HG02588 (cell line): ENCODE measurements around the gene TNNT1.

Experiments
- ATAC-seq: cut with Tn5 transposase; IDR thresholded peaks from one replicate; pipeline ENCODE4 v1.9.1; 2021; ENCODE audit warnings: mild to moderate bottlenecking, moderate library complexity; ENCODE audit not compliant: unreplicated experiment

The TNNT1 gene

DNA sequence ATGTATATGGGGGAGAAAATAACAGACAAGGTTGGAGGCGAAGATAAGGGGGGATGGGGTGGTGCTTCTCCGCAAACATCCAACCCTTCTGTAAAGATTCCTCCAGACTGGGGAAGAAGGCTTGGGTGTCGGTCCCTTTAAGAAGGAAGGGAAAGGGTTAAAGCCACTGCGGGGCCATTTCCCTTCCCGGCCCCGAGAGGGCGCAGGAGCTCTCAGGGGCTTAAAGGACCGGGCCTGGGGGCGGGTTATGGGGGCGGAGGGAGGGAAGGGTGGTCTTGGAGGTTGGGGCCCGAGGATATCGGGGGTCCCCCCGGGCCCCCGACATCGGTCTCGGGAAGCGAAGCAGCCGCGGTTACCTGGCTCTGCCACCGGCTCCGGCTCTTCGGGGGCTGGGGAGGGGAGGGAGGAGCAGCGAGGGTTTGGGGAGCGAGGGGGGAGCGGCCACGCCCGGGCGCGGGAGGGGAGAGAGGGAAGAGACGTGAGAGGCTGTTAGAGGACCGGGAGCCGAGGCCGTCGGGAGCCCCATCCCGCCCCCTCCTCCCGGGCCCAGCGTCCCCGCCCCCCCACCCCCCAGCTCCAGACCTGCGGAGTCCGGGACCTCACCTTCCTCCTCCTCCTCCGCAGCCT is 2.8 kb downstream of the TNNT1 start:
- ATAC-seq = no peak

DNA sequence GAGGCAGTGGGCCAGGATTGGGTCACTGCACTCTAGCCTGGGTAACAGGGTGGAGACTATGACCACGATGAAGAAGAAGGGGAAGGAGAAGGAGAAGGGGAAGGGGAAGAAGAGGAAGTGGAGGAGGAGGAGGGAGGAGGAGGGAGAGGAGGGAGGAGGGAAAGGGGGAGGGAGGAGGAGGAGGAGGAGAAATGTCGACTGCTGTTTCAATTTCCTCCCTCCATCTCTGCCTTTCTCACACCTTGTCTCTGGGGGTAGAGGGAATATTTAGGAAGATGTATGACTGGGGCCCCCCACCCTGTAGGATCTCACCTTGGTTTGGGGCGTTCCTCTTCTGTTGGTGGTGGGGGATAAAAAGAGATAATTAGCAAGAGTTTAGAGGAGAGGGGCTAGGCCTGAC is 3.8 kb downstream of the TNNT1 start:
- ATAC-seq = no peak

- ATAC-seq = no peak
Observed at GRCh38 chr19:55141696-55142095, 7.3 kb downstream of the TNNT1 start.

DNA sequence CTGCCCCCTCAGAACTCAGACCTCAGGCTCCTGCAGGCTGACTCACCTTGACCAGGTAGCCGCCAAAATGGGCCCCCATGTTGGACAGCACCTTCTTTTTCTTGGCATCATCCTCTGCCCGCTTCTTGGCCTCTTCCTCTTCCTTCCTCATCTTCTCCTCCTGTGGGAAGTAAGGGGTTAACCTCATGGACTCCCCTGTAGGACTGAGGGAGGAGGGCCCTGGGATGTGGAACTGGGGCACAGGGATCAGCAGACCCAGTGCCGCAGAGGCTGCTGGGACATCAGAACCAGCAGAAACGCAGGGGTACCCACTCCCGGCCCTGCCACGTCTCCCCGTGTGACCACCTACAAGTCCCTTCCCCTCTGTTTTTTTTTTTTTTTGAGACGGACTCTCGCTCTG is 11.1 kb downstream of the TNNT1 start:
- ATAC-seq = no peak

DNA sequence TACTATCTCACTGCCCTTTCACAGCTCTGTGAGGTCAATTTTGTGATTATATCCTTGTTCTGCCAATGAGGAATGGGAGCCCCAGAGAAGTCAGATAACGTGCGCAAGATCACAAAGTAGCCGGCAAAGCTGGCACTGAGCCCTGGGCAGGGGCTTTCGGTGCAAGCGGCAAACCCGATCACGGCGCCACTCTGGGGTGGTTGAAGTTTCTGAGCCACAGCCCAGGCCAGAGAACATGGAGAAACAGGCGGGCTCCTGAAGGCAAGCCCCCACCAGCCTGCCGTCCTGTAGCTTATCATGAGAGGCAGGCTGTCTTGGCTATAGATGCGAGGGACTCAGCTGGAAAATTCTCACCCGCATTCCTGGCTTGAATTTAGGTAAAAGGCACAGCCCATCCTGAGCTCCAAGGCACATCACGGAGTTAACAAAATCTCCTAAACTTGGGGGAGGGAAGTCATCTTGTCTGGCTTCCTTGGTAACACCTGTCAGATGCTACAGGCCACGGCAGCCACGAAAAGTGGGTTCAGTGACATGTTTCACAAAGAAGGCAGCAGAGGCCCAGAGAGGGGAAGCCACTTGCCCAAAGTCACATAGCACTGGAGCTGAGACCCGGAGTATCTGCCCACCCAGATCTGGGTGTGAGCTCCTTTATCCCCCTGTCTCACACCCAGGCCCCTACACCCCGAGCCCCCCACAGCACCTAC is 12.5 kb downstream of the TNNT1 start:
- no peak for ATAC-seq

- ATAC-seq = no peak
Observed at GRCh38 chr19:55134736-55135135, 14.3 kb downstream of the TNNT1 start.

DNA sequence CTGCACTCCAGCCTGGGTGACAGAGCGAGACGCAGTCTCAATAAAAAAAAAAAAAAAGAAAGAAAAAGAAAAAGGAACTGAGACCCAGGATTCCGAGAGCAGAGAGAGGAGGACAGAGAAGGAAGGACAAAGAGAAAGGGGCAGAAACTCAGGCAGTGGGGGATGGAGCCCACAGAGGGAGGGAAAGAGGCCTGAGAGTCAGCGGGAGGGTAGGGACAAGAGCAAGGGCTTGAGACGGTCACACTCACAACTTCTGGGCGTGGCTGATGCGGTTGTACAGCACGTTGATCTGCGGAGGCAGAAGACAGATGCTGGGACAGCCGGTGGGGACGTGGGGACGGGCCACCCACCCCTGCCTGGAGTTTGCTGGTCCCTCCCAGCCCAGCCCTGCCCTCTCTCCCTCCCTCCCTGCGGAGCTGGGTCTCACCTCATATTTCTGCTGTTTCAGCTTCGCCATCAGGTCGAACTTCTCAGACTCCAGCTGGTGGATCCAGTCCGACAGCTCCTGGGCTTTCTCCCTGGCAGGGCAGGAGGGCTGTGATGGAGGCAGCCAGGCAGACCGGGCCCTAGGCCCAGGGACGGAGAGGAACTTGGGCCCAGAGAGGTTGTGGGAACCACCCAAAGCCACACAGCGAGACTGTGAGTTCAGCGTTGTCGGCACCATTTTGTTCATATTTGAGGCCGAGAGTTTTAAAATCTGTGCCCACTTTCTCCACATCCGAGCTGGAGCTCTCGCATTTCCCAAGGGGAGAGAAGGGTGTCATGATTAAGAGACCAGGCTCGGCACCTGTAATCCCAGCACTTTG is 15.2 kb downstream of the TNNT1 start:
- ATAC-seq = no peak

DNA sequence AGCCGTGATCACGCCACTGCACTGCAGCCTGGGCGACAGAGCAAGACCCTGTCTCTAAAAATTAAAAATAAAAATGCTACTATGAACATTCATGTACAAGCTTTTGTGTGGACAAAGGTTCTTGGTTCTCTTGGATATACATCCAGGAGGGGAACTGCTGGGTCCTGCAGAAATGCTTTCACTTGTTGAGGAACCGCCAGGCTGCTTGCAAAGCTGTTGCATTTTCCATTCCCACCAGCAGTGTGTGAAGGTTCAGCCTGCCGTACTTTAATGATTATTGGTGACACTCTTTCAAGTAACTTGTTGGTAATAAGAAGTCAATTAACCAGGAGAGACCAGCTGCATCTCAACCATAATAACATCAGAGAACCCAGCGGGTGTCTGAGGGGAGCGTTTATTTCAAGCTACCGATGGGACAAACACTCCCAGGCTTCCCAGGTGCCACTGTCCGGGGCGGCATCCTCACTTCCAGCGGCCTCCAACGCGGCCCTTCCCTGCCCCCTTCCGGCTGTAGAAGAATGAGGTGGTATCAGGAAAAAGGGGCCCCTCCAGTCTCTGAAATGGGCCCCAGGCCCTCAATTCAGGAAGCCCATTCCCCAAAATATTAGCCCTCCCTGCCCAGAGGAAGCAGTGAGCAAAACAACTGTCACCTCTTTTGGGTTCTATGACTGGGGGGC is 16.4 kb downstream of the TNNT1 start:
- no peak for ATAC-seq

DNA sequence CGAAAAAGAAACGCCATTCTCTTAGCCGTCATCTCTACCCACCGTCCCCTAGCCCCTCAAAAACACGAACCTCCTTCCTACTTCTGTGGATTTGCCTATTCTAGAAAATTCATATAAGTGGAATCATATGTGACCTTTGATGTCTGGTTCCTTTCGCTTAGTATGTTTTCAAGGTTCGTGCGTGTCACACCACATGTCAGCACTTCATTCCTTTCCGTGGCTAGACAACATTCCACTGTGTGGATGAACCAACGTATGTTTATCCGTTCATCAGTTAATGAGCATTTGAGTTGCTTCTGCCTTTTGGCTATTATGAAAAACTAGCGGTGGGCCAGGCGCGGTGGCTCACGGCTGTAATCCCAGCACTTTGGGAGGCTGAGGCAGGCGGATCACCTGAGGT is 17.6 kb downstream of the TNNT1 start:
- no peak for ATAC-seq

- ATAC-seq = no peak
Observed at GRCh38 chr19:55119053-55119452, 30.0 kb downstream of the TNNT1 start.

GRCh38 chr19:55118401-55118991 is 30.5 kb downstream of the TNNT1 start:
- no peak for ATAC-seq

DNA sequence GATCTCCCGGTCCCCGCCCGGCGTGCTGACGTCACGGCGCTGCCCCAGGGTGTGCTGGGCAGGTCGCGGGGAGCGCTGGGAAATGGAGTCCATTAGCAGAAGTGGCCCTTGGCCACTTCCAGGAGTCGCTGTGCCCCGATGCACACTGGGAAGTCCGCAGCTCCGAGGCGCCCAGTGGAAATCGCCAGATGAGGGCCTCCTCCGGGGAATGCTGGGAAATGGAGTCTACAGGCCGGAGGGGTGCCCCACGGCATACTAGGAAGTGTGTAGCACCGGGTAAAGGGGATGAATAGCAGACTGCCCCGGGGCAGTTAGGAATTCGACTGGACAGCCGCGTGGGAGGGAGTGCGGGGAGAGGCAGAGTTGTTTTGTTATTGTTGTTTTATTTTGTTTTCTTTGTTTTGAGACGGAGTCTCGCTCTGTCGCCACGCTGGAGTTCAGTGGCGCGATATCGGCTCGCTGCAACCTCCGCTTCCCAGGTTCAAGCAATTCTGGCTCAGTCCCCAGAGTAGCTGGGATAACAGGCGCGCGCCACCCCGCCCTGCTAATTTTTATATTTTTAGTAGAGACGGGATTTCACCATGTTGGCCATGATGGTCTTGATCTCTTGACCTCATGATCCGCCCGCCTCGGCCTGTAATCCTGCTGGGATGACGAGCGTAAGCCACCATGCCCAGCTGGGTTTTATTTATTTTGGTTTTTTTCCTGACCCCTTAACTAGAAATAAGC is 31.2 kb downstream of the TNNT1 start:
- peak; percentile 88 for ATAC-seq

DNA sequence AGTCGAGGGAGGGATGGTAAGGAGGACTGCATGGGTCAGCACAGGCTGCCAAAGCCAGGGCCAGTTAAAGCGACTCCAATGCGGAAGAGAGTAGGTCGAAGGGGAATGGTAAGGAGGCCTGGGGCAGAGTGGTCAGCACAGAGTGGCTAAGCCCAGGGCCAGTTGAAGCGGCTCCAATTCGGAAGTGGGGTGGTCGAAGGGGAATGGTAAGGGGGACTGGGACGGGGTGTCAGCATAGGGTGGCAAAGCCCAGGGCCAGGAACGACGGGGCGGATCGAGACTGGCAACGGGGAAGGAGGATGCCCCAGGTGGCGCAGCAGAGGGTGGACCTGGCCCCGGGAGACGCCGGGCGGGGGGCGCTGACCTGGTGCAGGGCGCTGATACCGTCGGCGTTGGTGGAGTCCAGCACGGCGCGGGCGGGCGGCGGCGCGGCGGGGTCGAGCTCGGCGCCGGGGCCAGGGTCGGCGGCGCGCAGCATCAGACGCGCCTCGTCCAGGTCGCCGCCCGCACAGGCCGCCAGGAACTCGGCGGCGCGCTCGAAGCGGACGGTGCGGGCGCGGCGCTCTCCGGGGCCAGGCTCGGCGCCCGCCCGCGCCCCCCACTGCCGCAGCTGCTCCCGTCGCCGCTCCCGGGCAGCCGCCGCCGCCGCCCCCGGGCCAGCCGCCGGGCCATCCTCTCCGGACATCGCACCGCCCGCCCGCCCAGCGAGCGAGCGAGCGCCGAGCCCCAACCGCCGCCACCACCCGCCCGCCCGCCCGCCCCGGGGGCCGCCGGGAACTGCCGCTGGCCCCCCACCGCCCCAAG is 31.9 kb downstream of the TNNT1 start, which contains the start of gene PPP1R12C:
TSS of gene PPP1R12C (minus strand) at position 779 of the 804 bp plus-strand sequence. CDS start at position 685, 94 bp downstream.
- peak; percentile 8 for ATAC-seq

GRCh38 chr19:55116232-55116858 is 32.7 kb downstream of the TNNT1 start:
- no peak for ATAC-seq

DNA sequence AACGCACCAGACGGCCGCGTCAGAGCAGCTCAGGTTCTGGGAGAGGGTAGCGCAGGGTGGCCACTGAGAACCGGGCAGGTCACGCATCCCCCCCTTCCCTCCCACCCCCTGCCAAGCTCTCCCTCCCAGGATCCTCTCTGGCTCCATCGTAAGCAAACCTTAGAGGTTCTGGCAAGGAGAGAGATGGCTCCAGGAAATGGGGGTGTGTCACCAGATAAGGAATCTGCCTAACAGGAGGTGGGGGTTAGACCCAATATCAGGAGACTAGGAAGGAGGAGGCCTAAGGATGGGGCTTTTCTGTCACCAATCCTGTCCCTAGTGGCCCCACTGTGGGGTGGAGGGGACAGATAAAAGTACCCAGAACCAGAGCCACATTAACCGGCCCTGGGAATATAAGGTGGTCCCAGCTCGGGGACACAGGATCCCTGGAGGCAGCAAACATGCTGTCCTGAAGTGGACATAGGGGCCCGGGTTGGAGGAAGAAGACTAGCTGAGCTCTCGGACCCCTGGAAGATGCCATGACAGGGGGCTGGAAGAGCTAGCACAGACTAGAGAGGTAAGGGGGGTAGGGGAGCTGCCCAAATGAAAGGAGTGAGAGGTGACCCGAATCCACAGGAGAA is 33.5 kb downstream of the TNNT1 start:
- ATAC-seq = no peak

- no peak for ATAC-seq
Observed at GRCh38 chr19:55114566-55115145, 34.4 kb downstream of the TNNT1 start.

DNA sequence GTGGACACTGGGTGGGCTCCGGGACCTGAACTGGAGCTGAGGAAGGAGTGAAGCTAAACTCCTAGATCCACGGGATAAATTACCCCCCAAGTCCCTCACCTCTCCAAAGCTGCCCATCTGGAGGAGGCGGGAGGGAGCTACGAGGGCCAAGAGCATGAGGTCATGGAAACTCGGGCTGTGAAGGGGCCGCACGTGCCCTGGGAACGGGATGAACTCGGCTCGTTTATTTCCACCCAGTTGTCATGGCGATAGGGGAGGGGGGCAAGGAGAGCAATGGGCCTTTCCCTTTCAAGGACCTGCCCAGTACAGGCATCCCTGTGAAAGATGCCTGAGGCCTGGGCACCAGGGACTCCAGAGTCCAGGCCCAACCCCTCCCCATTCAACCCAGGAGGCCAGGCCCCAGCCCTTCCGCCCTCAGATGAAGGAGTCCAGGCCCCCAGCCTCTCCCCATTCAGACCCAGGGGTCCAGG is 35.4 kb downstream of the TNNT1 start:
- no peak for ATAC-seq
